Osteoblast (primary cell): ENCODE results near the gene TMC2. TPM values are rescaled to one million over a fixed set of nuclear protein-coding genes. Genes with fewer than 3 reads are reported as not detected.

ENCODE experiments used
- DNase-seq: peaks from one replicate; pipeline ENCODE4 v3.0.0; 2011; ENCODE audit warnings: low spot score, mixed read lengths; ENCODE audit not compliant: insufficient read length; ENCODE audit errors: missing footprints
- H2AFZ ChIP-seq: 2 replicates; pipeline ENCODE4 v1.6.0; 2011; ENCODE audit warnings: mild to moderate bottlenecking, low read length
- H3K27ac ChIP-seq: 2 replicates; pipeline ENCODE4 v1.5.1; 2011; ENCODE audit warnings: mild to moderate bottlenecking, low read depth, low read length, moderate library complexity
- H3K27me3 ChIP-seq: 2 replicates; pipeline ENCODE4 v1.6.0; 2012; ENCODE audit warnings: mild to moderate bottlenecking, control low read depth, inconsistent platforms, low read length, moderate library complexity; ENCODE audit not compliant: insufficient read depth
- H3K36me3 ChIP-seq: 2 replicates; pipeline ENCODE4 v1.5.1; 2011; ENCODE audit warnings: mild to moderate bottlenecking, low read length, control low read depth, moderate library complexity; ENCODE audit not compliant: insufficient read depth
- H3K4me1 ChIP-seq: 2 replicates; pipeline ENCODE4 v1.5.1; 2011; ENCODE audit warnings: mild to moderate bottlenecking, low read length, control low read depth, moderate library complexity; ENCODE audit not compliant: insufficient read depth
- H3K4me2 ChIP-seq: 2 replicates; pipeline ENCODE4 v1.6.0; 2011; ENCODE audit warnings: mild to moderate bottlenecking, low read length; ENCODE audit not compliant: insufficient read depth
- H3K4me3 ChIP-seq: fragments of 200-600 bp; sonication (generic); 3 replicates; pipeline ENCODE4 v1.5.1; 2012; ENCODE audit warnings: mild to moderate bottlenecking, low read length, inconsistent platforms; ENCODE audit not compliant: insufficient read depth
- H3K79me2 ChIP-seq: 2 replicates; pipeline ENCODE4 v1.6.0; 2012; ENCODE audit warnings: mild to moderate bottlenecking, low read length, control low read depth, inconsistent platforms; ENCODE audit not compliant: insufficient read depth
- H3K9me3 ChIP-seq: 2 replicates; pipeline ENCODE4 v1.5.1; 2011; ENCODE audit warnings: low read depth, low read length, control low read depth
- H4K20me1 ChIP-seq: 2 replicates; pipeline ENCODE4 v1.6.0; 2012; ENCODE audit warnings: mild to moderate bottlenecking, low read length, control low read depth; ENCODE audit not compliant: insufficient read depth
- CTCF ChIP-seq: IDR thresholded peaks from 2 replicates; pipeline ENCODE4 v1.5.1; 2011; ENCODE audit warnings: mild to moderate bottlenecking, low read depth, low read length, moderate library complexity; ENCODE audit errors: extremely low read depth
- small RNA-seq: library from RNA; depleted of rRNA; stranded (forward); fragments of <200 nt; gene quantifications from one replicate; pipeline ENCODE3, GENCODE V24; 2012
- total RNA-seq: library from RNA; depleted of rRNA; stranded (reverse); fragments of >200 nt; gene quantifications from 2 replicates; pipeline ENCODE4 v1.2.3, GENCODE V29; 2012

The TMC2 gene
- total RNA-seq, 1 donor: not detected

GRCh38 chr20:2690213-2690612 lies 153.8 kb downstream of the TMC2 start:
- Histone ChIP-seq H3K27me3 (peaks cover 58% of the 10 kb centered on the region), H3K4me2 (no peak overlapping the region), H3K36me3 (no peaks in the 10 kb centered on the region), H3K79me2 (no peaks in the 10 kb centered on the region), H2AFZ (no peak overlapping the region), H3K27ac (no peak overlapping the region), H3K4me1 (no peaks in the 10 kb centered on the region), H3K4me3 (no peak overlapping the region), H4K20me1 (no peaks in the 10 kb centered on the region), H3K9me3 (no peaks in the 10 kb centered on the region)
- peak; percentile 73 for DNase-seq
- no peak for TF ChIP-seq CTCF

GRCh38 chr20:2690718-2691117 lies 154.3 kb downstream of the TMC2 start:
- peaks cover 60% of the 10 kb centered on the region for H3K27me3 ChIP-seq
- H3K79me2 ChIP-seq: no peaks in the 10 kb centered on the region
- no peaks in the 10 kb centered on the region for H3K4me1 ChIP-seq
- no peak overlapping the region for H3K4me2 ChIP-seq
- H2AFZ ChIP-seq: no peak overlapping the region
- H3K9me3 ChIP-seq: no peaks in the 10 kb centered on the region
- TF ChIP-seq CTCF: no peak
- H3K36me3 ChIP-seq: no peaks in the 10 kb centered on the region
- DNase-seq: no peak
- no peaks in the 10 kb centered on the region for H4K20me1 ChIP-seq
- no peak overlapping the region for H3K4me3 ChIP-seq
- H3K27ac ChIP-seq: no peak overlapping the region

GRCh38 chr20:2691127-2691526 lies 154.8 kb downstream of the TMC2 start:
- Histone ChIP-seq H3K36me3 (no peaks in the 10 kb centered on the region), H2AFZ (no peak overlapping the region), H3K27ac (no peak overlapping the region), H3K4me3 (no peak overlapping the region), H4K20me1 (no peaks in the 10 kb centered on the region), H3K4me2 (no peak overlapping the region), H3K9me3 (no peaks in the 10 kb centered on the region), H3K27me3 (peaks cover 62% of the 10 kb centered on the region), H3K4me1 (no peaks in the 10 kb centered on the region), H3K79me2 (no peaks in the 10 kb centered on the region)
- peak; percentile 84 for DNase-seq
- TF ChIP-seq CTCF: no peak

Small RNA genes lying within 50 kb of the gene (small RNA-seq; reads per million reads assigned to genes)
- gene SNORA51: not detected
- gene SNORD110: not detected
- not detected for gene SNORD56
- gene SNORD57: not detected
- not detected for gene SNORD86

Other genes starting within 250 kb of the TMC2 start
- not detected in 2 replicates for gene TGM3, start 240.6 kb upstream of the TMC2 start, total RNA-seq
- gene TGM6, start 155.7 kb upstream of the TMC2 start, total RNA-seq: not detected in 2 replicates
- 99.3 and 109 TPM in 2 replicates for gene SNRPB, start 65.8 kb upstream of the TMC2 start, total RNA-seq
- gene ZNF343, start 27.7 kb upstream of the TMC2 start, total RNA-seq: 6.9 and 12.7 TPM in 2 replicates
- gene NOP56, start 116.1 kb downstream of the TMC2 start, total RNA-seq: 86.0 and 91.2 TPM in 2 replicates
- gene IDH3B, start 127.6 kb downstream of the TMC2 start, total RNA-seq: 67.5 and 71.7 TPM in 2 replicates
- gene EBF4, start 156.2 kb downstream of the TMC2 start, total RNA-seq: under 0.01 and 0.29 TPM in 2 replicates